Vagina (tissue), 2 donors: Measurements from ENCODE around the gene GSG1L. TPM values are rescaled to one million over a fixed set of nuclear protein-coding genes. Genes with fewer than 3 reads are reported as not detected.

ENCODE experiments used
- DNase-seq, 2 donors: peaks; one replicate each; pipeline ENCODE4 v3.0.0-alpha.2; 2017; ENCODE audit errors: extremely low spot score in 2 of 2
- H3K27ac ChIP-seq: fragments of 200-600 bp; sonication (generic); one replicate; pipeline ENCODE4 v1.5.1; 2019
- H3K27me3 ChIP-seq: fragments of 200-600 bp; sonication (generic); one replicate; pipeline ENCODE4 v1.5.1; 2019
- H3K36me3 ChIP-seq, 2 donors: fragments of 200-600 bp; sonication (generic); one replicate each; pipeline ENCODE4 v1.5.1; 2017 to 2019
- H3K4me1 ChIP-seq: fragments of 200-600 bp; sonication (generic); one replicate; pipeline ENCODE4 v1.5.1; 2019
- H3K4me3 ChIP-seq, 2 donors: fragments of 200-600 bp; sonication (generic); 1 replicate in 1 of 2; 2 replicates in 1 of 2; pipeline ENCODE4 v1.5.1; 2016 to 2019
- H3K9me3 ChIP-seq: fragments of 200-600 bp; sonication (generic); one replicate; pipeline ENCODE4 v1.5.1; 2019
- POLR2A ChIP-seq, 2 donors: fragments of 450-650 bp; IDR thresholded peaks; one replicate each; pipeline ENCODE4 v1.6.1; 2017; ENCODE audit warnings: antibody characterized with exemption in 2 of 2, mild to moderate bottlenecking in 2 of 2, moderate library complexity in 2 of 2
- POLR2AphosphoS5 ChIP-seq, 2 donors: sonication (generic); formaldehyde crosslinking; IDR thresholded peaks; one replicate each; pipeline ENCODE4 v1.9.0; 2017; ENCODE audit warnings: antibody characterized with exemption in 2 of 2, mild to moderate bottlenecking in 2 of 2, low read depth in 1 of 2; ENCODE audit not compliant: insufficient read depth in 1 of 2
- intact Hi-C: fragments of 100-400 bp; cut with DNase I; formaldehyde crosslinking; loops from one replicate; pipeline ENCODE4 v1.15.1; 2023
- total RNA-seq: library from RNA; depleted of rRNA; stranded (reverse); fragments of >200 nt; gene quantifications from one replicate; pipeline ENCODE4 v1.2.3, GENCODE V29; 2016
- TF ChIP-seq, protein P1 (sequence below), 3 experiments: fragments of 450-650 bp in 2 of 3; fragments of 200-600 bp in 1 of 3; sonication (generic) in 1 of 3; IDR thresholded peaks; one replicate each; pipeline ENCODE4 v1.5.1; 2017 to 2019; ENCODE audit warnings: antibody characterized with exemption in 3 of 3, mild to moderate bottlenecking in 2 of 3, moderate library complexity in 2 of 3

GSG1L gene
- total RNA-seq, 1 donor from 2014 or later: not detected

DNA sequence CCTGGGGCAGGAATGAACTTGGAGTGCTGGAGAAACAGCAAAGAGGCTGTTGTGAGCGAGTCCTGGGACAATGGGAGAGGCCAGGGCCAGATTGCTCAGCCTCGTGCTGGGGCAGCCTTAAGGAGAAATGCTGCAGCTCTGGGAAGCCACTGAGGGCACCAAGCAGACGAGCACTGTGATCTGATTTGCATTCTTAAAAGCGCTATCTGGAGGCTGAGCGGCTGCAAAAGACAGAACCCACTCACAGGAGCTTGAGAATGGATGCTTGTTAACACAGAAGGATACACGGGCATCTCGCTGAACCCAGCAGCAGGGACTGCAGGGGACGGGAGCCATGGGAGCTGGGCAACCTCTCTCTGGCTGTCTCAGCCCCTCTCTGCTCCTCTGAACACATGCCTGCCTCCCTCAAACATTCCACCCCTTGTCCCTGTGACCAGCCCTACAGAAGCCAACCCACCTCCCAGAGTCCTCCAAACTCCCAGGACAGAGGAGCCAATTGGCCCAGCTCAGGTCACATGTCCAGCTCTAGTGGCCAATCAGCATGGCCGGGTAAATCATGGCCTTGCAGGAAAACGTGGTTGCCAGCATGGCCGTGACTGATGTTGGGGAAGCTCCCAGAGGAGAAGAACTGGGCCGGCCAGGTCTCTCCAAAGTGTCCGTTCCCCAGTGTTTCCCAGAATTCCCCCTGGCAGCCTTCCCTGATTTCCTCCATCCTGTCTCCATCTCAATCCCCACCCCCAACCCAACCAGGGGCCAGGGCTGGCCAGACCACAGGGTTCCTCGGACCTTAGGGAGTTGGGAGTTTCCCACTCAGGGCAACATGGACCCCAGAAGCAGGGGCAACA, 60.3 kb downstream of the GSG1L start:
- intact Hi-C loops: no loop called here

DNA sequence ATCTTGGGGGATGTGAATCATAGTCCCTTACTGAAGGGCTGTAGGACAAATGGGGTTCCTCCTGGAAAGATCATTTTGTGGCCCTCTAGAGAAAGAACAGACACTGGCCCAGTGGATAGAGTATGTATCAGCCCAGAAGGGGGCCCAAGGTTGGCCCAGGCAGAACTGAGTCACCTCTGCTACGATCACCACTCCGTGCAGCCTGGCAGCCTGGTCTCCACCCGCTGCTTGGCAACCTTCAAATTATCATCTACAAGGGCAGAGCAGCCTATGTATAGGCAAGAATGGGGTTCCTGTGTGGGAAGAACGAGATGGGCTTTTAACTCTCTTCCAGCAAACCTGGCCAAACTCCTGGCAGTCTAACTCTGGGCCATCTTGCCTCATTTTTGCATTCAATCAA, 61.9 kb downstream of the GSG1L start:
- no peaks in the 10 kb centered on the region for H3K36me3 ChIP-seq
- no peaks in the 10 kb centered on the region for H3K27me3 ChIP-seq
- no peak overlapping the region for H3K4me3 ChIP-seq
- H3K4me1 ChIP-seq: no peaks in the 10 kb centered on the region
- H3K27ac ChIP-seq: no peak overlapping the region
- H3K9me3 ChIP-seq: no peaks in the 10 kb centered on the region
- TF ChIP-seq, protein P1, sequence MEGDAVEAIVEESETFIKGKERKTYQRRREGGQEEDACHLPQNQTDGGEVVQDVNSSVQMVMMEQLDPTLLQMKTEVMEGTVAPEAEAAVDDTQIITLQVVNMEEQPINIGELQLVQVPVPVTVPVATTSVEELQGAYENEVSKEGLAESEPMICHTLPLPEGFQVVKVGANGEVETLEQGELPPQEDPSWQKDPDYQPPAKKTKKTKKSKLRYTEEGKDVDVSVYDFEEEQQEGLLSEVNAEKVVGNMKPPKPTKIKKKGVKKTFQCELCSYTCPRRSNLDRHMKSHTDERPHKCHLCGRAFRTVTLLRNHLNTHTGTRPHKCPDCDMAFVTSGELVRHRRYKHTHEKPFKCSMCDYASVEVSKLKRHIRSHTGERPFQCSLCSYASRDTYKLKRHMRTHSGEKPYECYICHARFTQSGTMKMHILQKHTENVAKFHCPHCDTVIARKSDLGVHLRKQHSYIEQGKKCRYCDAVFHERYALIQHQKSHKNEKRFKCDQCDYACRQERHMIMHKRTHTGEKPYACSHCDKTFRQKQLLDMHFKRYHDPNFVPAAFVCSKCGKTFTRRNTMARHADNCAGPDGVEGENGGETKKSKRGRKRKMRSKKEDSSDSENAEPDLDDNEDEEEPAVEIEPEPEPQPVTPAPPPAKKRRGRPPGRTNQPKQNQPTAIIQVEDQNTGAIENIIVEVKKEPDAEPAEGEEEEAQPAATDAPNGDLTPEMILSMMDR (IDR thresholded peaks at IDR 0.05): no peak
- TF ChIP-seq POLR2AphosphoS5 (IDR thresholded peaks at IDR 0.05; ENCODE audit: insufficient read depth in 1 of 2, low read depth in 1 of 2) (no peak), POLR2A (IDR thresholded peaks at IDR 0.05) (no peak)
- no peak for DNase-seq
- intact Hi-C loops: no loop called here

More for the DNA sequence above, 60.3 kb downstream of the GSG1L start:
- TF ChIP-seq POLR2AphosphoS5 (IDR thresholded peaks at IDR 0.05; ENCODE audit: insufficient read depth in 1 of 2, low read depth in 1 of 2): no peak
- TF ChIP-seq, protein P1 (IDR thresholded peaks at IDR 0.05): no peak
- no peak for TF ChIP-seq POLR2A (IDR thresholded peaks at IDR 0.05)
- H3K4me3 ChIP-seq: no peak overlapping the region
- H3K27me3 ChIP-seq: no peaks in the 10 kb centered on the region
- no peaks in the 10 kb centered on the region for H3K36me3 ChIP-seq
- DNase-seq: no peak
- H3K9me3 ChIP-seq: no peaks in the 10 kb centered on the region
- H3K4me1 ChIP-seq: no peaks in the 10 kb centered on the region
- H3K27ac ChIP-seq: no peak overlapping the region

DNA sequence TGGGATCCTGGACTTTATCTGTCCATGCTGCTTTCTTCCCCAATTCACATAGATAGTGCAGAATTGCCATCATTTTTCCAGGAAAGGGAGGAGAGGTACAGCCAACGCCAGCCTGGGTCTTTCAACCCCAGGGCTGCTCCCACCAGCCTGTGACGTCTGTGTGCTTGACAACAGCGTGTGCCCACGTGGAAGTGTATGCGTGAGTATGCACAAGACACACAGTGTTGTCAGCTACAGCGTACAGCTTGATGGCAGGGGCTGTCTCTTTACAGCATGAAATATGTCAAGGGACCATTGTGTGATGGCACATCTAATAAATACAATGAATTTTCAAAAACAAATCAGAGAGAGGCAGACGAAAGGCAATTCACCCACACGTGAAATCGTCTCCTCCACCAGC, 62.3 kb downstream of the GSG1L start:
- TF ChIP-seq, protein P1 (IDR thresholded peaks at IDR 0.05): no peak
- TF ChIP-seq POLR2A (IDR thresholded peaks at IDR 0.05) (no peak), POLR2AphosphoS5 (IDR thresholded peaks at IDR 0.05; ENCODE audit: insufficient read depth in 1 of 2, low read depth in 1 of 2) (no peak)
- Histone ChIP-seq H3K9me3 (no peaks in the 10 kb centered on the region), H3K4me1 (no peaks in the 10 kb centered on the region), H3K36me3 (no peaks in the 10 kb centered on the region), H3K4me3 (no peak overlapping the region), H3K27ac (no peak overlapping the region), H3K27me3 (no peaks in the 10 kb centered on the region)
- no peak for DNase-seq
- intact Hi-C loops: no loop called here

DNA sequence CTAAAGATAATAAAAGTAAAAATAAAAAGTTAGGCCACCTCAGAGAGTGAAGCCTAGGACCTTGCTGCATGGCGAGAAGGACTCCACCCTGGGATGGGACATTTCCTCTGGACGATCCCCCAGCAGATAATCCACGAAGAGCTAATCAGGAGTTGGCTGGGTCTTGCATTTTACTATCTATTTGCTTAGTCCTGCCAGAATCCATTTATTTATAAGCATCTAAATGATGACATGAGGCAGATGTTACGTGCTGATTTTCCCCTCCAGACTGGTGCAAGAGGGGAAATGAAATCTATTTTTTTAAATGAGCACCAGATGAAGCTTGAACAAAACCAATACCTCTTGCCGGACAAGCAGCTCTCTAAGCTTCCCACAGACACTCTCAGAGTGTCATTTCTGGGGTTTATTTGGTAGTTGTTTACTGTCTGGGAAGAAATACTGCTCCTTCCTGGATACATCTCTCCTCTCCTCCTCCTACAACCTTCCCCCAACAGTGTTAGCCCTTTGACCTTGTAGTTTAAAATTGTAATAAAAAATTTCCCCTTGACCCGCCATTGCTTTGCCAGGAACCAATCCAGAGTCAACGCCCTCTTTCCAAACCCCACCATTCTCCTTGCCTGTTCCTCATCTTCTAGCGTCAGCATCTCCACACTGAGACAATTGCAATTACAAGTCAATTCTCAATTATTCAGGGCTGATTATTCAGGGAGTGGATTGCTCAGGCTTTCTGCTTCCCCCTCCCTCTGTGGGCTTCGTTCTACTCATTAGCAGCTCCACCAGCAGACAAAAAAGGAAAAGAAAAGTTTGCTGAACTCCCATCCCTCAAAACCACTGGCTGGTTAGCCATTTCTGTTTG, 63.0 kb downstream of the GSG1L start:
- DNase-seq: no peak
- no peak overlapping the region for H3K27ac ChIP-seq

More for the DNA sequence above, 63.0 kb downstream of the GSG1L start:
- TF ChIP-seq POLR2AphosphoS5 (IDR thresholded peaks at IDR 0.05; ENCODE audit: insufficient read depth in 1 of 2, low read depth in 1 of 2): no peak
- TF ChIP-seq, protein P1 (IDR thresholded peaks at IDR 0.05): no peak
- TF ChIP-seq POLR2A (IDR thresholded peaks at IDR 0.05): no peak
- no peaks in the 10 kb centered on the region for H3K4me1 ChIP-seq
- no peak overlapping the region for H3K4me3 ChIP-seq
- no peaks in the 10 kb centered on the region for H3K27me3 ChIP-seq
- no peaks in the 10 kb centered on the region for H3K9me3 ChIP-seq
- no peaks in the 10 kb centered on the region for H3K36me3 ChIP-seq
- intact Hi-C loops: no loop called here
